22Rv1 (cell line): Measurements from ENCODE around the gene MIPOL1.

Source experiments
- ZFX ChIP-seq: fragments of 450-650 bp; IDR thresholded peaks from 2 replicates; pipeline ENCODE4 v1.6.1; 2017; ENCODE audit warnings: antibody characterized with exemption, borderline replicate concordance
- TF ChIP-seq, protein P1 (sequence below): fragments of 450-650 bp; IDR thresholded peaks from 2 replicates; pipeline ENCODE4 v1.5.1; 2017; ENCODE audit warnings: mild to moderate bottlenecking

DNA sequence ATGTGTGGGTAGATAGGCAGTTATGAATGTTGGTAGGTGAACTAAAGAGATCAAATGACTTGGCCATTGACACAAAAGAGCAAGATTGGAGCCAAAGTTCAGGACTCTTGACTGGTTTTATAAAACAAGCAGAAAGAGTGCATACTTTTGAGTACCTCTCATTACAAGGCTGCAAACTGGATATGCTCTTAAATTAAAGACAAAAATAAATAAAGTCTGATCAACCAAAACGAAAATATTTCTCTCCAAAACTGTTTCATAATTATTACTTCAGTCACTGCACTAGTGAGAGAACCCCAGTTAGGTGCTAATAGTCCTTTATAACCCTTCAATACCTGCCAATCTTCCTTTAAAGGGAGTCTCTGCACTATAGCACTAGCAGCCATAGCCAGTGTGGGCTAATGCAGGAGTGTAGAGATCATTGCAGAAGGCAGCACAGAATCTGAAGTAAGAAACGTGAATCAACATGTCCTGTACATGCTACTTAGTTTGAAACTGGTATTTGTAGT, 250.2 kb downstream of the MIPOL1 start:
- TF ChIP-seq, protein P1, sequence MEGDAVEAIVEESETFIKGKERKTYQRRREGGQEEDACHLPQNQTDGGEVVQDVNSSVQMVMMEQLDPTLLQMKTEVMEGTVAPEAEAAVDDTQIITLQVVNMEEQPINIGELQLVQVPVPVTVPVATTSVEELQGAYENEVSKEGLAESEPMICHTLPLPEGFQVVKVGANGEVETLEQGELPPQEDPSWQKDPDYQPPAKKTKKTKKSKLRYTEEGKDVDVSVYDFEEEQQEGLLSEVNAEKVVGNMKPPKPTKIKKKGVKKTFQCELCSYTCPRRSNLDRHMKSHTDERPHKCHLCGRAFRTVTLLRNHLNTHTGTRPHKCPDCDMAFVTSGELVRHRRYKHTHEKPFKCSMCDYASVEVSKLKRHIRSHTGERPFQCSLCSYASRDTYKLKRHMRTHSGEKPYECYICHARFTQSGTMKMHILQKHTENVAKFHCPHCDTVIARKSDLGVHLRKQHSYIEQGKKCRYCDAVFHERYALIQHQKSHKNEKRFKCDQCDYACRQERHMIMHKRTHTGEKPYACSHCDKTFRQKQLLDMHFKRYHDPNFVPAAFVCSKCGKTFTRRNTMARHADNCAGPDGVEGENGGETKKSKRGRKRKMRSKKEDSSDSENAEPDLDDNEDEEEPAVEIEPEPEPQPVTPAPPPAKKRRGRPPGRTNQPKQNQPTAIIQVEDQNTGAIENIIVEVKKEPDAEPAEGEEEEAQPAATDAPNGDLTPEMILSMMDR = no peak
- TF ChIP-seq ZFX = no peak
